Measurements from ENCODE around the gene MBD3L2B.

The MBD3L2B gene

DNA sequence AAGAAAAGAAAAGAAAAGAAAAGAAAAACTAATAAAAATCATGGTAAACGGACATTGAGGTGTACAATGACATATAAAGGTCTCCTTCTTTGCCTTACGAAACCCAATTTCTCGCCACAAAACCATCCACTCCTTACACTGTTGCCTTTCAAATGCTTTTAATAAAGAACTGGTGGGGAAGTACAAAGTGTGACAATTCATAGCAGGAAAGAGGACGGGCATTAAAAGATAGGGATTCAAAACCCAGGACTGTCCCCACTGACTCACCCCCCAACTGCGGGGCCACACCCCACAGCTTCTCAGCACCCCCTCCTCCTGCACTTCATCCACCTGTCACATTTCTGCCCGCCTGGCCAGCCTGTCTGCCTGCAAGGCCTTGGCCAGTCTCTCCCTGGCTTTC is 2.4 kb downstream of the MBD3L2B start:
- TF ChIP-seq, protein P1, sequence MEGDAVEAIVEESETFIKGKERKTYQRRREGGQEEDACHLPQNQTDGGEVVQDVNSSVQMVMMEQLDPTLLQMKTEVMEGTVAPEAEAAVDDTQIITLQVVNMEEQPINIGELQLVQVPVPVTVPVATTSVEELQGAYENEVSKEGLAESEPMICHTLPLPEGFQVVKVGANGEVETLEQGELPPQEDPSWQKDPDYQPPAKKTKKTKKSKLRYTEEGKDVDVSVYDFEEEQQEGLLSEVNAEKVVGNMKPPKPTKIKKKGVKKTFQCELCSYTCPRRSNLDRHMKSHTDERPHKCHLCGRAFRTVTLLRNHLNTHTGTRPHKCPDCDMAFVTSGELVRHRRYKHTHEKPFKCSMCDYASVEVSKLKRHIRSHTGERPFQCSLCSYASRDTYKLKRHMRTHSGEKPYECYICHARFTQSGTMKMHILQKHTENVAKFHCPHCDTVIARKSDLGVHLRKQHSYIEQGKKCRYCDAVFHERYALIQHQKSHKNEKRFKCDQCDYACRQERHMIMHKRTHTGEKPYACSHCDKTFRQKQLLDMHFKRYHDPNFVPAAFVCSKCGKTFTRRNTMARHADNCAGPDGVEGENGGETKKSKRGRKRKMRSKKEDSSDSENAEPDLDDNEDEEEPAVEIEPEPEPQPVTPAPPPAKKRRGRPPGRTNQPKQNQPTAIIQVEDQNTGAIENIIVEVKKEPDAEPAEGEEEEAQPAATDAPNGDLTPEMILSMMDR (IDR thresholded peaks at IDR 0.05; ENCODE audit: low read depth, low read length) = no peak
- H3K9me3 ChIP-seq = no peaks in the 10 kb centered on the region
- no peak for DNase-seq

DNA sequence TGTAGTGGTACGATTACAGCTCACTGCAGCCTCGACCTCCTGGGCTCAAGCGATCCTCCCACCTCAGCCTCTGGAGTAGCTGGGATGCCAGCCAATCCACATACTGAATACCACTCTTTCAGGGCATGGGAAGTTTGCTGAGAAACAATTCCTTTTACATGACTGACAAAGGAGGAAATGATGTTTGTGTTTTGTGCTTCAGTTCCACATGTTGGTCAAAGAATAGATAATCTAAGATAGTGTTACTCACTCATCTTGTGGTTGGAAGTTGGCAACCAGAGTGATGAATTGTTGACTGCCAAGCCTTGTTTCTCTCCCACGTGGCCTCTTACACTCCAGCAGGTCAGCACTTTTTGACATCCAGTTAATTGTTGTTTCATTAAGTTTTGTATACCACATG is 7.6 kb downstream of the MBD3L2B start:
- no peak overlapping the region for H3K4me3 ChIP-seq (ENCODE audit: low read depth, low read length)
- no peak for DNase-seq
- no peaks in the 10 kb centered on the region for H3K4me1 ChIP-seq
- H3K36me3 ChIP-seq = no peaks in the 10 kb centered on the region
- TF ChIP-seq, protein P1 (IDR thresholded peaks at IDR 0.05; ENCODE audit: low read depth, low read length) = no peak
- H3K27me3 ChIP-seq = peaks cover 4% of the 10 kb centered on the region; the same call in 1 of the 2 replicates
- H3K9me3 ChIP-seq = no peaks in the 10 kb centered on the region

More for the DNA sequence above, 2.4 kb downstream of the MBD3L2B start:
- peaks cover 8% of the 10 kb centered on the region; the same call in 1 of the 2 replicates for H3K27me3 ChIP-seq
- no peak overlapping the region for H3K4me3 ChIP-seq (ENCODE audit: low read depth, low read length)
- no peaks in the 10 kb centered on the region for H3K36me3 ChIP-seq
- H3K4me1 ChIP-seq = no peaks in the 10 kb centered on the region

DNA sequence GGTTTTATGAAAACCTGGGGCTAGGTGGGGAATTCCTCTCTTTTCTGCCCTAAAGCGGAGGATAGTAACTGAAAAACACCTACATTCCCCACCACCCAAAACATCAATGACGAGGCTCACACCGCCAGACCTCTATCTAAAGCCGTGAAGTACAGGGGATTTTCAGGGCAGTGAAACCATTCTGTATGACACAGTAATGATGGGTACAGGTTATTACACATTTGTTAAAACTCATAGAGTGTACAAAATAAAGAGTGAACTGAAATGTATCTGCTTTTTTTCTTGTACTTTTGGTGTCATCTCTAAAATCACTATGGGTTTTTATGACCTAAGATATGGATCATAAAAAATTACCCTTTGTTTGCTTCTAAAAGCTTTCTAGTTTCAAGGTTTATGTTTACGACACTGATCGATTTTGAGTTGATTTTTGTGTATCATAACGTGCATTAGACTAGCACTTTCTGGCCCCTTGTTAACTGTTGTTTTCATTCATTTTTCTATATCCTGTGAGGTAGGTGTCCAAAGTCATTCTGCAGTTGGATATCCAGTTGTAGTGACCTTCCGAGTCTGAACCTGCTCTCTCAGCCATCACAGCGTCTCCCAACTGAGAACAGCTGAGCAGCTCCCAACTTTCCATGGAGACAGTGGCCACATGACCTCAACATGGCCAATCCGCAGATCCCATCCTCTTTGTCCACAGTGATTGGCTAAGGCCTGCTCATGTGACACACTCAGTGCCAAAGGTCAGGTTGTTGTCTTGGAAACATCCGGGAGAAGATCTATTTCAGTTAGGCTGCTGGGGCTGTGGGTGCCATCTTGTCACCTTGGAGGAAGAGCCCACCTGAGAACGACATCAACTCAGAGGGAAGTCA is 10.3 kb downstream of the MBD3L2B start:
- peak; percentile 15 for DNase-seq

DNA sequence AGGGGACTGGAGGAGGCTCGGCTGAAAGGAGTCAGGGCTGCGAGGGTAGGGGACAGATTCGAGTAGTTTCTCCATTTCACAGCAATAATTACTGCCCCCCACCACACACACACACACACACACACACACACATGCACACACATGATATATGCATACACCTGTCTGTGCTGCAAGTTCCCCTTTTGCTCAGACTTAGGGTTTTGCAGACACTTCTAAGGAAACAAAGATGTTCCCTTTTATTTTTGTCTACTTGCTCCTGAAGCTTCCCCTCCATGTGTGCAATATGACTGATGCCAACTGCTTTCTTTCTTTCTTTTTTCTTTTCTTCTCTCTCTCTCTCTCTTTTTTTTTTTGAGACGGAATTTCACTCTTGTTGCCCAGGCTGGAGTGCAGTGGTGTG is 13.4 kb downstream of the MBD3L2B start:
- TF ChIP-seq, protein P1 (IDR thresholded peaks at IDR 0.05; ENCODE audit: low read depth, low read length) = no peak
- DNase-seq = no peak
- Histone ChIP-seq H3K36me3 (no peaks in the 10 kb centered on the region), H3K9me3 (no peaks in the 10 kb centered on the region), H3K4me3 (ENCODE audit: low read depth, low read length) (no peak overlapping the region), H3K27me3 (no peaks in the 10 kb centered on the region), H3K4me1 (no peaks in the 10 kb centered on the region)

More for the DNA sequence above, 10.3 kb downstream of the MBD3L2B start:
- TF ChIP-seq, protein P1 (IDR thresholded peaks at IDR 0.05; ENCODE audit: low read depth, low read length) = no peak
- Histone ChIP-seq H3K36me3 (no peaks in the 10 kb centered on the region), H3K9me3 (no peaks in the 10 kb centered on the region), H3K4me3 (ENCODE audit: low read depth, low read length) (no peak overlapping the region), H3K27me3 (no peaks in the 10 kb centered on the region), H3K4me1 (no peaks in the 10 kb centered on the region)

DNA sequence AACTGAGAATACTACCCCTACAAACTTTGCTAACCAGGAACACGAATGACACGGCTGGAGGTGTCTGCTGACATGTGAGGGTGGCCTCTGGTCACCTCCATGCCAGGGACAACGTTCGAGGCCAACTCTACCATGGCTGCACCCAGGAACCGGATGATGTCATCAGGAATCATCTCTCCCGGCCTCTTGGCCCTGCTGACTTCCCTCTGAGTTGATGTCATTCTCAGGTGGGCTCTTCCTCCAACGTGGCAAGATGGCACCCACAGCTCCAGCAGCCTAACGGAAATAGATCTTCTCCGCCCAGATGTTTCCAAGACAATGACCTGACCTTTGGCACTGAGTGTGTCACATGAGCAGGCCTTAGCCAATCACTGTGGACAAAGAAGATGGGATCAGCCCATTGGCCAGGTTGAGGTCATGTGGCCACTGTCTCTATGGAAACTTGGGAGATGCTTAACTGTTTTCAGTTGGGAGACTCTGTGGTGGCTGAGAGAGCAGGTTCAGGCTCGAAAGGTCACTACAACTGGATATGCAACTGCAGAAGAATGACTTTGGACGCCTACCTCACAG is 15.0 kb downstream of the MBD3L2B start:
- no peaks in the 10 kb centered on the region for H3K27me3 ChIP-seq
- TF ChIP-seq, protein P1 (IDR thresholded peaks at IDR 0.05; ENCODE audit: low read depth, low read length) = no peak
- H3K4me1 ChIP-seq = no peaks in the 10 kb centered on the region
- no peaks in the 10 kb centered on the region for H3K36me3 ChIP-seq
- no peak overlapping the region for H3K4me3 ChIP-seq (ENCODE audit: low read depth, low read length)
- DNase-seq = peak; percentile 14
- no peaks in the 10 kb centered on the region for H3K9me3 ChIP-seq
